ENCODE measurements around the gene ANKRD63.

ANKRD63 gene

DNA sequence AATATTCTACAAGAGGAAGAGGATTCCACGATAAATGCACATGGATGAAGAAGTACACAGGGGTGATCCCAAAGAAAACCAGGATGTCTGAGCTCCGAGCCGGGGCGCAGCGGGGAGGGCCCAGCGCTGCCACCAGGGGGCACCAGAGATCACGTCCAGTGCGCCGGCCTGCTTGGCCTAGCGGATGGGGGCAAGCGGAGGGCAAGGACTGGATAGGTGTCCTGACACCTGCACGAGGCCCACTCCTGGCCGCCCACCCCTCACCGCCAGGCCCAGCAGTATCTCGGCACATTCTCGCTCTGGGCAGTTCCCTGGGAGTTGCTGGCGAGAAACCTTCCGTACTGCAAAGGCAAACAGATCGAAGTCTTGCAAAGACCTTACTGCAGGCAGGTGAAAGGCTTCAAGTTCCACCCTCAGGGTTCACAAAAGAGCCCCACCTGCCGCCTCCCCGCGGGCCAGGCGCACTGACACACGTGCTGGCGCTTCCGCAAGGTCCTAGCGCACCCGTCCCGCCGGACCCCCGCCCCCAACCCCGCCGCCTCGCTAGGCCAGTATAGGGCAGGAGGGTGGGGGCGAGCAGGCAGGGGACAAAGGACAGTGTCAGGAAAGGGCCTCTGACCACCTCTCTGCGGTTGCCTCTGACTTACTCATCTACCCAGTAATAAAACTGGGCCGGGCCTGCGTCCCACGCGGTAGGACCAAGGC is 3.3 kb downstream of the ANKRD63 start:
- peak; percentile 38 for DNase-seq (ENCODE audit: low spot score)

- no peak for DNase-seq (ENCODE audit: low spot score)
Measured at GRCh38 chr15:40278026-40278425, 4.8 kb downstream of the ANKRD63 start.

DNA sequence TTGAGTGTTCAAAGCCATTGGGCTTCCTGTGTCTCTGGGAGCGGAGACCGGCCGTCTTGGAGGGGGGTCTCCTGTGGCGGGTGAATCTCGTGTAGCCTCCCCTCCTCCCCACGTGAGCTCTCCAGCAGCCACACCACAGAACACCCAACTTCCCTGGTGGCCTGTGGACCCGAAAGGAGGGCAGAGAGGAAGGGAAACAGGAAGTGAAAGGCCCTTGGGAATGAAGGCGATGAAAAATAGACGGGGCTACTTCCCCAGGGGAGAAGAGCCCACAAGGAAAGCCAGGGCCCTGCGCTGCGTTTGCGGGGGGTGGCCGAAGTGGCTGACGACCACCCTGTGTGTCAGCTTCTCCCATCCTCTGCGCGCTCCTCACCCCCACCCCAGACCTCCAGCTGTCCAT is 5.4 kb downstream of the ANKRD63 start:
- no peak for DNase-seq (ENCODE audit: low spot score)

- DNase-seq (ENCODE audit: low spot score), result no peak
Measured at GRCh38 chr15:40276927-40277326, 5.9 kb downstream of the ANKRD63 start.

DNA sequence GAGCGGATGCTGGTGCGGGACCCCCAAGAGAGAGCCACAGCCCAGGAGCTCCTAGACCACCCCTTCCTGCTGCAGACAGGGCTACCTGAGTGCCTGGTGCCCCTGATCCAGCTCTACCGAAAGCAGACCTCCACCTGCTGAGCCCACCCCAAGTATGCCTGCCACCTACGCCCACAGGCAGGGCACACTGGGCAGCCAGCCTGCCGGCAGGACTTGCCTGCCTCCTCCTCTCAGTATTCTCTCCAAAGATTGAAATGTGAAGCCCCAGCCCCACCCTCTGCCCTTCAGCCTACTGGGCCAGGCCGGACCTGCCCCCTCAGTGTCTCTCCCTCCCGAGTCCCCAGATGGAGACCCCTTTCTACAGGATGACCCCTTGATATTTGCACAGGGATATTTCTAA is 6.9 kb downstream of the ANKRD63 start:
- no peak for DNase-seq (ENCODE audit: low spot score)

- no peak for DNase-seq (ENCODE audit: low spot score)
Measured at GRCh38 chr15:40275523-40275922, 7.3 kb downstream of the ANKRD63 start.

- peak; percentile 72 for DNase-seq (ENCODE audit: low spot score)
Measured at GRCh38 chr15:40274350-40275274, 8.3 kb downstream of the ANKRD63 start.

DNA sequence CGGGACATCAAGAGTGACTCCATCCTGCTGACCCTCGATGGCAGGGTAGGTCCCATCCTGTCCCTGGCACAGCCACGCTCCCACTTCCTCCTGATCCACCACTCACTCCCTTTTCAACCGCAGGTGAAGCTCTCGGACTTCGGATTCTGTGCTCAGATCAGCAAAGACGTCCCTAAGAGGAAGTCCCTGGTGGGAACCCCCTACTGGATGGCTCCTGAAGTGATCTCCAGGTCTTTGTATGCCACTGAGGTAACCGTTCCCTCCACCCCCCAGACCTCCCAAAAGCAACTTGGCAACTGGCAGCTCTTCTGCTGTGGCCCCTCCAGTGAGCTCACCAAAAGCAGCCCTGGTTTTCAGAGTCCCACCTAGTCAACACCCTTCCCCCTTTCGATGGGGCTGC is 9.4 kb downstream of the ANKRD63 start:
- DNase-seq (ENCODE audit: low spot score), result no peak

DNA sequence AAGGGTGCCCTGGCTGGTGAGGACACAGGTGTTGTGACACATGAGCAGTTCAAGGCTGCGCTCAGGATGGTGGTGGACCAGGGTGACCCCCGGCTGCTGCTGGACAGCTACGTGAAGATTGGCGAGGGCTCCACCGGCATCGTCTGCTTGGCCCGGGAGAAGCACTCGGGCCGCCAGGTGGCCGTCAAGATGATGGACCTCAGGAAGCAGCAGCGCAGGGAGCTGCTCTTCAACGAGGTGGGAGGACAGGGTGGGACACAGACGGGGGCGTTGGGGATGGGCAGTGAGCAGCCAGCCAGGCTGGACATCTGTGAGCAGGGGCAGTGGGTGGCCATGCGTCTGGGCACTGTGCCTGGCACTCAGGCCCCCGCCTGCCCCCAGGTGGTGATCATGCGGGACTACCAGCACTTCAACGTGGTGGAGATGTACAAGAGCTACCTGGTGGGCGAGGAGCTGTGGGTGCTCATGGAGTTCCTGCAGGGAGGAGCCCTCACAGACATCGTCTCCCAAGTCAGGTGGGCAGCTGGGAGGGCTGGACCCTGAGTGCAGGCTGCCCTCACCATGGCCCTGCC is 10.3 kb downstream of the ANKRD63 start:
- DNase-seq (ENCODE audit: low spot score), result no peak

DNA sequence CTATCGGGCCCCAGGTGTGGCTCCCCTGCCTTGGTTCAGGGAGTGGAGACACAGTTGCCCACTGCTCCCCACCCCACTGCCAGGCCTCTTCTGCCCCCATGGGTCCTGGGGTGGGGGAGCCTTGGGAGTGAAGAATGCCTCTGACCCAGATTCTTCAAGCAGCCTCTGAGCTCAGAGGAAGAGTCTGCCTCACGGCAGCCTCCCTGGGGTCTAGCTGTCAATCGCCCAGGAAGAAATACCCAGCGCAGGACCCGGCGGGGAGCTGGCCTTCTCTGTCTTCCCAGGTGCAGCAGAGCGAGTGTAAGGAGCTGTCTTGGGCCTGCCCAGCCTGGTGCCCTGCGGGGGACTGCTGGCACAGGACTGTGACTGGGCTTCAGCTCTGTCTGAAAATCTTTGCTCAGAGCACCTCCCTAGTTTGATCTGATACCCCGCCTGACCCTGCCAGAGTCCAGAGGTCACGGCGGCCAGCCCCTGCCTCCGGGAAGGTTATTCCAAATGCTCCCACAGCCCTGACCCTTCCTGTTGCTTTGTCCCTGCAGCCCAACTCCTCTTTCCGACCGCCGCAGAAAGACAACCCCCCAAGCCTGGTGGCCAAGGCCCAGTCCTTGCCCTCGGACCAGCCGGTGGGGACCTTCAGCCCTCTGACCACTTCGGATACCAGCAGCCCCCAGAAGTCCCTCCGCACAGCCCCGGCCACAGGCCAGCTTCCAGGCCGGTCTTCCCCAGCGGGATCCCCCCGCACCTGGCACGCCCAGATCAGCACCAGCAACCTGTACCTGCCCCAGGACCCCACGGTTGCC is 11.0 kb downstream of the ANKRD63 start:
- DNase-seq (ENCODE audit: low spot score), result no peak

DNA sequence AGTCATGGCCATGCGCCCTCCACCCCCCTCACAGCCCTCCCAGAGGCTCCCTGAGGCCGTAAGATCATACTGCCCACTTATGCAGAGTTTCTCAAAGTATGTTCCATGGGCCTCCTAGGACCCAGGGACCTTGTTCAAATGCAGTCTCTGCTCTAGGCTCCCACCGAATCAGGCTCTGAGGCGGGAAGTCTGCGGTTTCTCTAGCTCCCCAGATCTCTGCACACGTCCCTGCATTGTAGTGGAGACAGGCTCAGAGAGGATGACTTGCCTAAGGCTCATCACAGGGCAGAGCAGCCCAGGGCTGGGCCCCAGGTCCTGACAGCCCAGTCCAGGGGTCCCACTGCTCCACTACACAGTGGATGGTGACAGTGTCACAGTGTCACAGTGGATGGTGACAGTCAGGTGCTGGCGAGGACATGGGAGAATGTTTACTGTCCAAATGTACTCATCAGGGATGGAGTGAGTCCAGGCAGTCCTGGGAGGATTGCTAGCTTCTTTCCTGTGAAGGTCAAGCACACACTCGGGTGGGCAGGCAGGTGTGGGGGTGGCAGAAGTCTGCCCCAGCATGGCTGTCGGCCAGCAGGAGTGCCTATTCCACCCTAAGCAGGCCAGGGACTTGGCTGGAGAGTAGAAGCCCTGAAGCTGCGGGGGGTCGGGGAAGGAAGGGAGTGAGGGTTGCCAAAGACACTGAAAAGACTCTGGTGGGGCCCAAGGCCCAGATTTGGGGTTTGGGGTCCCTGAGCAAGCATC is 12.4 kb downstream of the ANKRD63 start:
- no peak for DNase-seq (ENCODE audit: low spot score)

GRCh38 chr15:40269604-40270003 is 13.3 kb downstream of the ANKRD63 start:
- DNase-seq (ENCODE audit: low spot score), result no peak

- no peak for DNase-seq (ENCODE audit: low spot score)
Measured at GRCh38 chr15:40267670-40268069, 15.2 kb downstream of the ANKRD63 start.

- DNase-seq (ENCODE audit: low spot score), result no peak
Measured at GRCh38 chr15:40266828-40267304, 16.0 kb downstream of the ANKRD63 start.

DNA sequence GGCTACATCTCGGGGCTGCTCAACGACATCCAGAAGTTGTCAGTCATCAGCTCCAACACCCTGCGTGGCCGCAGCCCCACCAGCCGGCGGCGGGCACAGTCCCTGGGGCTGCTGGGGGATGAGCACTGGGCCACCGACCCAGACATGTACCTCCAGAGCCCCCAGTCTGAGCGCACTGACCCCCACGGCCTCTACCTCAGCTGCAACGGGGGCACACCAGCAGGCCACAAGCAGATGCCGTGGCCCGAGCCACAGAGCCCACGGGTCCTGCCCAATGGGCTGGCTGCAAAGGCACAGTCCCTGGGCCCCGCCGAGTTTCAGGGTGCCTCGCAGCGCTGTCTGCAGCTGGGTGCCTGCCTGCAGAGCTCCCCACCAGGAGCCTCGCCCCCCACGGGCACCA is 17.0 kb downstream of the ANKRD63 start:
- DNase-seq (ENCODE audit: low spot score), result no peak

GRCh38 chr15:40265355-40265754 is 17.5 kb downstream of the ANKRD63 start:
- no peak for DNase-seq (ENCODE audit: low spot score)

DNA sequence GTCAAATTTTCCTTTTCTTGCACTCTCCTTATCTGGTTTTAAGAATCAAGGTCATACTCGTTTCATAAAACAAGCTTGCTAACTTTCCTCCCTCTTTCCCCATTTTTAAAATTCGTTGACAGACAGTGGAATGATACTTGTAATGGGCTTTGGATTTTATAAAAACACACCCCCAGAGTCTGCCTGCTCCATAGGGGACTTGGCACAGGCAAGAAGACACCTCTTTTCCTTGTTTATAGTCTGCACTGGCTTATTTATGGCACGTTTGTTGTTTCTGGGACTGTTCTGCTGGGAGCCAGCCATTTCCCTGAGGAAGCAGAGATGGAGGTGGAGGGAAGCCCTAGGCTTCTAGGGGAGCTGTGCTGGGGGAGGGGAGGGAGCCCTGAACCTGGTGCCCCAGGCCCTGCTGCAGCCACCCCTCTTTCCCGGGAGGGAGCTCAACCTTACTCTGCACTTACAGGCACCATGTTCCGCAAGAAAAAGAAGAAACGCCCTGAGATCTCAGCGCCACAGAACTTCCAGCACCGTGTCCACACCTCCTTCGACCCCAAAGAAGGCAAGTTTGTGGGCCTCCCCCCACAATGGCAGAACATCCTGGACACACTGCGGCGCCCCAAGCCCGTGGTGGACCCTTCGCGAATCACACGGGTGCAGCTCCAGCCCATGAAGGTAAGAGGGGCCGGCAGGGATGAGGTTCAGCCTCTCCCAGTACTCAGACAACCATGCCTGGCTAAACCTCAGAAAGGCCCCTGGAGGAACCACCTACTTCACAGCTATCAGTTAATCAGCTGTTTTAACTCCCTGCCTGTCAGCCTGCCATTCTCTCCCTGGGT is 18.3 kb downstream of the ANKRD63 start:
- no peak for DNase-seq (ENCODE audit: low spot score)

DNA sequence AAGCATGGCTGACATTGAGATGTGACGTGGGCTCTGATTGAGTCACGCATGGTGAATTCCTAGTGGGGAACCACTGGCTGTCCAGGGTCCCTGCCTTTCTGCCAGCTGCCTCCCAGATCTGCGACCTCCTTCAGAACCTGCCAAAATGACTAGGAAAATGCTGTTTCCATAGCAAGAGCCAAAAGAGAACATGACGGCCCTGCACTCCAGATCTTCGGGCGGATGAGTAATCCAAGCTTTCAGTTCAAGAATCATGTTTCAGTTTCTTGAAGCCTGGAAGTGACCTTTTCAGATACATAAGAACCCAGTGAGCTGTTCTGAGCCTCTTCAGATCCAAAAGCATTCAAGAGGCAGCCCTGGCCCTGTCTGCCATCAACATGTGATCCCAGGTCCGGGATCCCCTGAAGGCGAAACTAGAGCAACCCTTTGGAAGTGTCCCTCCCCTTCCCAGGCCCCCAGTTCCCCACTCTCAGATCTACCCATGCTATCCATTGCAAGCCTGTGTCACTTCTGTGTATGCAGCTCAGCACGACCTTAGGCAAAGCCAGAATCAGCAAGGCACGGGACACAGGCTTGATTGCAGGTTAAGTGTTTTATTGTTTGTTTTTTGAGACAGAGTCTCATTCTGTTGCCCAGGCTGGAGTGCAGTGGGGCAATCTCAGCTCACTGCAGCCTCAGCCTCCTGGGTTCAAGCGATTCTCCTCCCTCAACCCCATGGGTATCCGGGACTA is 19.7 kb downstream of the ANKRD63 start:
- DNase-seq (ENCODE audit: low spot score), result no peak

GRCh38 chr15:40259021-40259420 is 23.8 kb downstream of the ANKRD63 start:
- DNase-seq (ENCODE audit: low spot score), result no peak

DNA sequence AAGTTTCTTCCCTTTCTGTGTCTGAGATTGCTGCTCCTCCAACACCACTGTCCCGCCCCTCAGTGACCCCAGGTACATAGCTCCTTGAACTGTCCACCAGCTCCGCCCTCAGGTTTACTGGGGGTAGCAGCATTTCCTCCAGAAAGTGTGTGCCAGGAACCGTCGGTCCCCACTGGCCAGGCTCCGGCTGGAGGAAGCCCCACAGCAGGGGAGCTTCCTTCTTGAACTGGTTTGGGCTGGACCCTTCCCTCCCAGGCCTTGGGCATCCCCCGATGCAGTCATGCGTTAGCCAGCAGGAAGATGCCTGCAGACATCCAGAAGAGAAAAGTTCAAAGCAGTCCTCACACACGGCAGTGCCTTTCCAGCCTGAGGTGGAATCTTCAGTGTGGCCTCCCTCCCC is 24.3 kb downstream of the ANKRD63 start:
- DNase-seq (ENCODE audit: low spot score), result no peak
